Neuronal stem cell (in vitro differentiated cells): ENCODE results near the gene TRDN.

Source experiments
- DNase-seq: peaks from one replicate; pipeline ENCODE4 v3.0.0-alpha.2; 2013; ENCODE audit warnings: low spot score
- H2AFZ ChIP-seq: one replicate; pipeline ENCODE4 v1.6.1; 2013; ENCODE audit warnings: mild to moderate bottlenecking, low read length, inconsistent platforms
- H2AK5ac ChIP-seq: 2 replicates; pipeline ENCODE4 v1.6.1; 2013; ENCODE audit warnings: low read depth, mild to moderate bottlenecking, inconsistent platforms, low read length, moderate library complexity, mixed read lengths
- H2BK120ac ChIP-seq: 2 replicates; pipeline ENCODE4 v1.6.1; 2013; ENCODE audit warnings: low read depth, mild to moderate bottlenecking, inconsistent platforms, low read length, moderate library complexity, mixed read lengths
- H2BK12ac ChIP-seq: one replicate; pipeline ENCODE4 v1.6.1; 2013; ENCODE audit warnings: low read length, inconsistent platforms
- H2BK15ac ChIP-seq: 2 replicates; pipeline ENCODE4 v1.6.1; 2013; ENCODE audit warnings: mild to moderate bottlenecking, low read length, inconsistent platforms, mixed read lengths
- H2BK5ac ChIP-seq: one replicate; pipeline ENCODE4 v1.6.1; 2013; ENCODE audit warnings: inconsistent platforms, mild to moderate bottlenecking, low read length, moderate library complexity
- H3K14ac ChIP-seq: one replicate; pipeline ENCODE4 v1.6.1; 2013; ENCODE audit warnings: low read length, inconsistent platforms
- H3K18ac ChIP-seq: 2 replicates; pipeline ENCODE4 v1.6.1; 2013; ENCODE audit warnings: low read length, inconsistent platforms
- H3K23ac ChIP-seq: 2 replicates; pipeline ENCODE4 v1.6.1; 2013; ENCODE audit warnings: low read depth, mild to moderate bottlenecking, mixed read lengths, low read length, inconsistent platforms; ENCODE audit not compliant: poor library complexity
- H3K27ac ChIP-seq: replicated peaks from 3 replicates; pipeline ENCODE4 v1.5.1; 2013; ENCODE audit warnings: low read length, inconsistent platforms
- H3K27me3 ChIP-seq, 3 experiments: 2 replicates each; pipeline ENCODE4 v1.6.1; 2013; ENCODE audit warnings: low read length in 3 of 3, mild to moderate bottlenecking in 2 of 3, inconsistent platforms in 1 of 3, low read depth in 1 of 3, mixed read lengths in 1 of 3, moderate library complexity in 1 of 3; ENCODE audit not compliant: control insufficient read depth in 3 of 3, insufficient read depth in 3 of 3
- H3K36me3 ChIP-seq, 2 donors: replicated peaks in 1 of 2; 2 replicates each; pipeline ENCODE4 v1.6.1; 2013; ENCODE audit warnings: low read length in 2 of 2; ENCODE audit not compliant: control insufficient read depth in 2 of 2, insufficient read depth in 2 of 2
- H3K4ac ChIP-seq: 2 replicates; pipeline ENCODE4 v1.6.1; 2013; ENCODE audit warnings: inconsistent platforms, mild to moderate bottlenecking, low read length, moderate library complexity
- H3K4me1 ChIP-seq, 2 donors: 1 replicate in 1 of 2; 2 replicates in 1 of 2; pipeline ENCODE4 v1.6.1; 2013; ENCODE audit warnings: low read length in 2 of 2, low read depth in 1 of 2; ENCODE audit not compliant: control insufficient read depth in 2 of 2, insufficient read depth in 1 of 2
- H3K4me2 ChIP-seq: one replicate; pipeline ENCODE4 v1.6.1; 2013; ENCODE audit warnings: mild to moderate bottlenecking, low read length, inconsistent platforms; ENCODE audit not compliant: insufficient read depth, poor library complexity, severe bottlenecking
- H3K4me3 ChIP-seq, 2 donors: 2 replicates each; pipeline ENCODE4 v1.5.1; 2013; ENCODE audit warnings: low read length in 2 of 2, mild to moderate bottlenecking in 2 of 2, inconsistent platforms in 1 of 2, moderate library complexity in 1 of 2
- H3K79me1 ChIP-seq: one replicate; pipeline ENCODE4 v1.6.1; 2013; ENCODE audit warnings: low read depth, mild to moderate bottlenecking, inconsistent platforms, low read length, moderate library complexity
- H3K9ac ChIP-seq: one replicate; pipeline ENCODE4 v1.6.1; 2013; ENCODE audit warnings: mild to moderate bottlenecking, low read depth, low read length, inconsistent platforms; ENCODE audit not compliant: poor library complexity
- H3K9me3 ChIP-seq, 2 donors: replicated peaks in 1 of 2; 2 replicates each; pipeline versions ENCODE3 to v1.6.1; 2013; ENCODE audit warnings: low read length in 2 of 2, mild to moderate bottlenecking in 2 of 2, inconsistent platforms in 1 of 2, low read depth in 1 of 2, mixed read lengths in 1 of 2, moderate library complexity in 1 of 2; ENCODE audit not compliant: control insufficient read depth in 2 of 2, insufficient read depth in 1 of 2
- H4K8ac ChIP-seq: one replicate; pipeline ENCODE4 v1.6.1; 2013; ENCODE audit warnings: low read depth, mild to moderate bottlenecking, inconsistent platforms, low read length, moderate library complexity
- H4K91ac ChIP-seq: one replicate; pipeline ENCODE4 v1.6.1; 2013; ENCODE audit warnings: low read length, low read depth, mild to moderate bottlenecking, inconsistent platforms; ENCODE audit not compliant: poor library complexity
- WGBS, 2 donors: extraction: QIAGEN DNeasy Blood & Tissue Kit; methylation state at CpG; one replicate each; pipeline ENCODE4 v1.1.7; 2013; ENCODE audit warnings: missing lambda C conversion rate in 2 of 2, mixed read lengths in 1 of 2; ENCODE audit not compliant: insufficient read length in 2 of 2, insufficient replicate concordance in 1 of 2; ENCODE audit errors: extremely low coverage in 2 of 2; 5-methylcytosine and 5-hydroxymethylcytosine counted together

The TRDN gene

DNA sequence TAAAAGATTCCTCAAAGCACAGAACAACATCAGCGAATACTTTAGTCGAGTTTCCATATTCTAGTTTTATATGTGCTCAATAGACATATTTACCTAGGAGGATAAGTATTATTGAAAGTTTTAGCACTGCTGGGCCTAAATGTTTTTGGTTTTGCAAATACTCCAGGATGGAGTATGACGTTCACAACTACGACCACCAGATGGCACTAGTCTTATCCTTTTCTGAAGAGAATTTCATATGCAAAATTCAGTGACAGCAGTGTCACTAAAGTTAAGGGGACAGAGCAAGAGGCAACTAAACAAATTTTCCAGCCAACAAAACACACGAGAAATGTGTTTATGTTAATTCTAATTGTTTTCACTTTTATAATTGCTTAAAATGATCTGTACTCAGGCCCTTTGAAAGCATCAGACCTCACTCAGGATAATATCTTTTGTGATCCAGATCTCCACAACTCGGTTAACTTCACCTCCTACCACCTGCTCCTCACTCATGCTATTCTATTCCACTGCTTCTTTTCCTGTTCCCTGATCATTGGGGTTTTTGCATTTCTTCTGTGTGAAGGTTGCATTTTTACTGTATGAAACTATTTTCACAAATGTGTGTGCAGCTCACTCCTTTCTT is 220.8 kb downstream of the TRDN start:
- Histone ChIP-seq H2BK15ac (no peak overlapping the region), H3K4me2 (no peak overlapping the region), H3K79me1 (no peaks in the 10 kb centered on the region), H3K9ac (no peak overlapping the region), H2AFZ (peak overlapping the region; percentile 26), H2BK120ac (no peak overlapping the region), H2BK5ac (no peak overlapping the region), H2AK5ac (no peak overlapping the region), H3K14ac (no peak overlapping the region), H4K91ac (no peak overlapping the region), H3K27me3 (no peaks in the 10 kb centered on the region), H3K36me3 (no peaks in the 10 kb centered on the region), H3K9me3 (no peaks in the 10 kb centered on the region), H3K18ac (no peak overlapping the region), H3K4me1 (peaks cover 0 to 5% of the 10 kb centered on the region in 2 donors), H2BK12ac (no peak overlapping the region), H3K23ac (no peak overlapping the region), H3K27ac (no peak overlapping the region), H4K8ac (no peak overlapping the region), H3K4ac (no peak overlapping the region), H3K4me3 (no peak overlapping the region)
- WGBS, 2 donors, result no CpG with 5 or more reads among the region's 6 CpGs
- DNase-seq, result peak; percentile 47

DNA sequence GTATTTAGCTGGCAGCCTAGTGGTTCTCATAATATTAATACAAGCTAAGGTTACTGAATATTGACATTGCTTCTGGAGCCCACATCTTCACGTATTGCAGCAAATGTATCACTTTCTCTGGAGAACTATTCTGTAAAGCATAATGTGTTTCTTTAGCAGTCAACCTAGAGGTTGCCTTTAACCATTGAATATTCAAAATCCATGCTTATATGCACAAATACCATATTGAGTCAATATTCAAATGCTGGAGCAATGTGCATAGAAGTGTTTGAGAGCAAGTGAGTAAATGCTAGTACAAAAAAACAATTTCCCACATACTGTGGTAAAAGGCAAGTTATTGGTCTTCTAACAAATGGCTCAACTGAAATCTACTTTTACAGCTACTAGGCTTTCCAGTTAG is 231.8 kb downstream of the TRDN start:
- Histone ChIP-seq H2BK120ac (no peak overlapping the region), H2AK5ac (no peak overlapping the region), H4K91ac (no peak overlapping the region), H2BK15ac (no peak overlapping the region), H3K4me1 (peaks cover 1 to 2% of the 10 kb centered on the region in 2 donors), H2BK12ac (no peak overlapping the region), H3K23ac (no peak overlapping the region), H3K27me3 (no peaks in the 10 kb centered on the region), H3K18ac (no peak overlapping the region), H2AFZ (no peak overlapping the region), H2BK5ac (no peak overlapping the region), H3K4me2 (no peak overlapping the region), H3K36me3 (no peaks in the 10 kb centered on the region), H3K9me3 (no peaks in the 10 kb centered on the region), H3K4me3 (no peak overlapping the region), H3K27ac (no peak overlapping the region), H3K14ac (no peak overlapping the region), H3K79me1 (no peaks in the 10 kb centered on the region), H3K4ac (no peak overlapping the region), H4K8ac (no peak overlapping the region), H3K9ac (no peak overlapping the region)
- WGBS, 2 donors, result no CpG with 5 or more reads among the region's 1 CpG
- no peak for DNase-seq

DNA sequence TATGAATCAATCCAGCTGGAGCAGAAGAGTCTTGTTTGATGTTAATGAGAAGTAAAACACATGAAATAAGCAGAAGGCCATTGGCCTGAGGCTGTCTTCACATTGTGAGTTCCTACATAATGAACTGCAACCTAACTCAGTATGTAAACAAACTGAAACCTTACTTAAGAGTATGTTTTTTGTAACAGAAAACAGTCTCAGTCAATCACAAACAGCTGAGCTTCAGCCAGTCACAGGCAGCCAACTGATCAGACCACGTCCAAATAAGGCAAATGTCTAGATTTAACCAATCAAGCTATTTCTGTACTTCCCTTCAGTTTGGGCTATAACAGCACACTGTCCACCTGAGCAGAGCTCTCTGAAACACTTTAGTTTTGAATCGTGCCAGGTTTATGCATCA is 234.7 kb downstream of the TRDN start:
- H3K27me3 ChIP-seq, result no peaks in the 10 kb centered on the region
- H3K18ac ChIP-seq, result no peak overlapping the region
- H2AFZ ChIP-seq, result peak overlapping the region; percentile 61
- no peak overlapping the region for H2AK5ac ChIP-seq
- no peak overlapping the region for H3K23ac ChIP-seq
- H2BK120ac ChIP-seq, result no peak overlapping the region
- H3K27ac ChIP-seq, result no peak overlapping the region
- H4K8ac ChIP-seq, result no peak overlapping the region
- no peak overlapping the region for H4K91ac ChIP-seq
- peaks cover 1 to 2% of the 10 kb centered on the region in 2 donors for H3K4me1 ChIP-seq
- H3K4ac ChIP-seq, result no peak overlapping the region
- no peak overlapping the region for H2BK12ac ChIP-seq
- H2BK5ac ChIP-seq, result no peak overlapping the region
- H3K4me2 ChIP-seq, result no peak overlapping the region
- H3K4me3 ChIP-seq, result no peak overlapping the region
- H3K14ac ChIP-seq, result no peak overlapping the region
- no peaks in the 10 kb centered on the region for H3K9me3 ChIP-seq
- whole genome bisulfite sequencing, 2 donors, result no CpG with 5 or more reads among the region's 2 CpGs
- no peak for DNase-seq
- H3K9ac ChIP-seq, result no peak overlapping the region
- H2BK15ac ChIP-seq, result no peak overlapping the region
- no peaks in the 10 kb centered on the region for H3K79me1 ChIP-seq
- no peaks in the 10 kb centered on the region for H3K36me3 ChIP-seq

DNA sequence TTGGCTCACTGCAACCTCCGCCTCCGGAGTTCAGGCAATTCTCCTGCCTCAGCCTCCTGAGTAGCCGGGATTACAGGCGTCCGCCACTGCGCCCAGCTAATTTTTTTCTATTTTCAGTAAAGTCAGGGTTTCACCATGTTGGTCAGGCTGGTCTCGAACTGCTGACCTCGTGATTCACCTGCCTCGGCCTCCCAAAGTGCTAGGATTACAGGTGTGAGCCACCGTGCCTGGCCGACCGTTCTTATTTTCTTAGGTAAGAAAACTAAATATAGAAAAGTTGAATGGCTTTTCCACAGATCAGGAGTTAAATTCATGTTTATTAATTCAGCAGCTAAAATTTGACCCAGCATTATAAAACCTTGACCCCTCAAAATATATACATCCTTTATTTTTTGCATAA is 238.7 kb downstream of the TRDN start:
- H4K8ac ChIP-seq, result no peak overlapping the region
- no peak overlapping the region for H2BK12ac ChIP-seq
- H4K91ac ChIP-seq, result no peak overlapping the region
- no peak overlapping the region for H3K14ac ChIP-seq
- H3K79me1 ChIP-seq, result no peaks in the 10 kb centered on the region
- no peak overlapping the region for H3K18ac ChIP-seq
- no peaks in the 10 kb centered on the region for H3K36me3 ChIP-seq
- H3K9me3 ChIP-seq, result no peaks in the 10 kb centered on the region
- no peak overlapping the region for H2AK5ac ChIP-seq
- peaks cover 1 to 2% of the 10 kb centered on the region in 2 donors for H3K4me1 ChIP-seq
- H3K27ac ChIP-seq, result no peak overlapping the region
- no peak overlapping the region for H3K9ac ChIP-seq
- H3K27me3 ChIP-seq, result no peaks in the 10 kb centered on the region
- no peak overlapping the region for H3K23ac ChIP-seq
- no peak overlapping the region for H2AFZ ChIP-seq
- H2BK15ac ChIP-seq, result no peak overlapping the region
- DNase-seq, result no peak
- no peak overlapping the region for H3K4ac ChIP-seq
- no peak overlapping the region for H3K4me3 ChIP-seq
- H2BK5ac ChIP-seq, result no peak overlapping the region
- no peak overlapping the region for H3K4me2 ChIP-seq
- H2BK120ac ChIP-seq, result no peak overlapping the region
- WGBS, 2 donors, result no CpG with 5 or more reads among the region's 12 CpGs
